Measurements from ENCODE around the gene MEF2D. TPM values are rescaled to one million over a fixed set of nuclear protein-coding genes. Genes with fewer than 3 reads are reported as not detected.
A peak's percentile ranks its signal among the peaks of the same experiment; 100 is the strongest.

Gene MEF2D
- total RNA-seq, 1 donor from 2014 or later: 37.8 TPM

GRCh38 chr1:156492591-156493080, 7.9 kb downstream of the MEF2D start:
- H3K4me1 Mint-ChIP-seq: peaks cover 72% of the 10 kb centered on the region
- H3K27ac Mint-ChIP-seq: peak overlapping the region; percentile 8
- no peak overlapping the region for H3K4me3 Mint-ChIP-seq
- no peak for TF ChIP-seq CTCF (IDR thresholded peaks at IDR 0.05; ENCODE audit: unreplicated experiment)
- DNase-seq (ENCODE audit: low spot score in 2 of 2, unreplicated experiment in 2 of 2): no peak
- no peaks in the 10 kb centered on the region for H3K27me3 Mint-ChIP-seq (ENCODE audit: low read depth)
- H3K36me3 Mint-ChIP-seq: no peaks in the 10 kb centered on the region
- no peaks in the 10 kb centered on the region for H3K9me3 Mint-ChIP-seq

GRCh38 chr1:156492013-156492590, 8.5 kb downstream of the MEF2D start:
- Mint-ChIP-seq H3K4me1 (peaks cover 69% of the 10 kb centered on the region), H3K4me3 (no peak overlapping the region), H3K27ac (peak overlapping the region; percentile 10), H3K36me3 (no peaks in the 10 kb centered on the region), H3K9me3 (no peaks in the 10 kb centered on the region), H3K27me3 (ENCODE audit: low read depth) (no peaks in the 10 kb centered on the region)
- no peak for TF ChIP-seq CTCF (IDR thresholded peaks at IDR 0.05; ENCODE audit: unreplicated experiment)
- DNase-seq (ENCODE audit: low spot score in 2 of 2, unreplicated experiment in 2 of 2): no peak

- H3K4me1 Mint-ChIP-seq: peaks cover 61% of the 10 kb centered on the region
- no peak for TF ChIP-seq CTCF (IDR thresholded peaks at IDR 0.05; ENCODE audit: unreplicated experiment)
- DNase-seq (ENCODE audit: low spot score in 2 of 2, unreplicated experiment in 2 of 2): no peak
- H3K36me3 Mint-ChIP-seq: peaks cover 1% of the 10 kb centered on the region
- H3K27ac Mint-ChIP-seq: peak overlapping the region; percentile 75
- H3K9me3 Mint-ChIP-seq: no peaks in the 10 kb centered on the region
- no peak overlapping the region for H3K4me3 Mint-ChIP-seq
- H3K27me3 Mint-ChIP-seq (ENCODE audit: low read depth): no peaks in the 10 kb centered on the region
These were observed 9.2 kb downstream of the MEF2D start for GRCh38 chr1:156491151-156491949.

GRCh38 chr1:156490401-156491032, 10.1 kb downstream of the MEF2D start:
- H3K27ac Mint-ChIP-seq: peak overlapping the region; percentile 75
- TF ChIP-seq CTCF (IDR thresholded peaks at IDR 0.05; ENCODE audit: unreplicated experiment): no peak
- H3K27me3 Mint-ChIP-seq (ENCODE audit: low read depth): no peaks in the 10 kb centered on the region
- H3K36me3 Mint-ChIP-seq: peaks cover 1% of the 10 kb centered on the region
- DNase-seq (ENCODE audit: low spot score in 2 of 2, unreplicated experiment in 2 of 2): no peak
- no peaks in the 10 kb centered on the region for H3K9me3 Mint-ChIP-seq
- peaks cover 54% of the 10 kb centered on the region for H3K4me1 Mint-ChIP-seq
- H3K4me3 Mint-ChIP-seq: no peak overlapping the region

GRCh38 chr1:156489935-156490293, 10.7 kb downstream of the MEF2D start:
- DNase-seq (ENCODE audit: low spot score in 2 of 2, unreplicated experiment in 2 of 2): no peak
- H3K36me3 Mint-ChIP-seq: peaks cover 1% of the 10 kb centered on the region
- peaks cover 49% of the 10 kb centered on the region for H3K4me1 Mint-ChIP-seq
- no peak for TF ChIP-seq CTCF (IDR thresholded peaks at IDR 0.05; ENCODE audit: unreplicated experiment)
- no peaks in the 10 kb centered on the region for H3K27me3 Mint-ChIP-seq (ENCODE audit: low read depth)
- H3K9me3 Mint-ChIP-seq: no peaks in the 10 kb centered on the region
- H3K27ac Mint-ChIP-seq: peak overlapping the region; percentile 82
- H3K4me3 Mint-ChIP-seq: peak overlapping the region; percentile 15

Measured in mesothelial cell of epicardium (in vitro differentiated cells).